H9 (cell line): ENCODE results near the gene NFATC1. TPM values are rescaled to one million over a fixed set of nuclear protein-coding genes. Genes with fewer than 3 reads are reported as not detected.

Experiments used
- DNase-seq: peaks from one replicate; pipeline ENCODE4 v3.0.0-alpha.2; 2017
- H2AFZ ChIP-seq: one replicate; pipeline ENCODE4 v1.6.1; 2013; ENCODE audit warnings: mild to moderate bottlenecking, low read length, control low read depth, moderate library complexity
- H2AK5ac ChIP-seq: 2 replicates; pipeline ENCODE4 v1.6.1; 2013; ENCODE audit warnings: low read length, control low read depth, mixed read lengths; ENCODE audit not compliant: insufficient read length
- H2BK120ac ChIP-seq: one replicate; pipeline ENCODE4 v1.6.1; 2013; ENCODE audit warnings: low read depth, mild to moderate bottlenecking, low read length, control low read depth, inconsistent platforms; ENCODE audit not compliant: poor library complexity, severe bottlenecking
- H2BK12ac ChIP-seq: 2 replicates; pipeline ENCODE4 v1.6.1; 2013; ENCODE audit warnings: low read length, control low read depth, mixed read lengths, low read depth; ENCODE audit not compliant: insufficient read length
- H2BK15ac ChIP-seq: 2 replicates; pipeline ENCODE4 v1.6.1; 2013; ENCODE audit warnings: low read depth, low read length, control low read depth
- H2BK20ac ChIP-seq: one replicate; pipeline ENCODE4 v1.6.1; 2013; ENCODE audit warnings: low read depth, mild to moderate bottlenecking, low read length, control low read depth, inconsistent platforms; ENCODE audit not compliant: poor library complexity, severe bottlenecking
- H2BK5ac ChIP-seq: 2 replicates; pipeline ENCODE4 v1.6.1; 2013; ENCODE audit warnings: low read length, control low read depth, mixed read lengths; ENCODE audit not compliant: insufficient read length
- H3K14ac ChIP-seq: 2 replicates; pipeline ENCODE4 v1.6.1; 2013; ENCODE audit warnings: low read length, control low read depth; ENCODE audit not compliant: insufficient read depth
- H3K18ac ChIP-seq: 2 replicates; pipeline ENCODE4 v1.6.1; 2013; ENCODE audit warnings: low read depth, mild to moderate bottlenecking, mixed read lengths, low read length, control low read depth; ENCODE audit not compliant: insufficient read length
- H3K23ac ChIP-seq: 2 replicates; pipeline ENCODE4 v1.6.1; 2013; ENCODE audit warnings: low read length, control low read depth, mixed read lengths, low read depth; ENCODE audit not compliant: insufficient read length
- H3K23me2 ChIP-seq: 2 replicates; pipeline ENCODE4 v1.6.1; 2013; ENCODE audit warnings: low read depth, mild to moderate bottlenecking, mixed read lengths, low read length, control low read depth; ENCODE audit not compliant: insufficient read length, poor library complexity, severe bottlenecking
- H3K27ac ChIP-seq: 2 replicates; pipeline ENCODE4 v1.5.1; 2013; ENCODE audit warnings: low read length, control low read depth, mixed read lengths, low read depth; ENCODE audit not compliant: insufficient read length
- H3K27me3 ChIP-seq: 2 replicates; pipeline ENCODE4 v1.6.1; 2013; ENCODE audit warnings: low read length, control low read depth, inconsistent platforms; ENCODE audit not compliant: insufficient read depth
- H3K4ac ChIP-seq: 2 replicates; pipeline ENCODE4 v1.6.1; 2013; ENCODE audit warnings: low read depth, mild to moderate bottlenecking, control low read depth, inconsistent platforms, low read length, moderate library complexity
- H3K4me1 ChIP-seq: 2 replicates; pipeline ENCODE4 v1.6.1; 2013; ENCODE audit warnings: low read length, control low read depth, inconsistent platforms; ENCODE audit not compliant: insufficient read depth
- H3K4me2 ChIP-seq: 2 replicates; pipeline ENCODE4 v1.6.1; 2013; ENCODE audit warnings: low read length, control low read depth, mixed read lengths; ENCODE audit not compliant: insufficient read length, insufficient read depth
- H3K56ac ChIP-seq: 2 replicates; pipeline ENCODE4 v1.6.1; 2013; ENCODE audit warnings: low read depth, mild to moderate bottlenecking, mixed read lengths, low read length, control low read depth; ENCODE audit not compliant: insufficient read length
- H3K79me1 ChIP-seq: 2 replicates; pipeline ENCODE4 v1.6.1; 2013; ENCODE audit warnings: low read depth, mild to moderate bottlenecking, moderate library complexity, low read length, control low read depth, inconsistent platforms; ENCODE audit not compliant: insufficient read depth, poor library complexity, severe bottlenecking
- H3K79me2 ChIP-seq: 2 replicates; pipeline ENCODE4 v1.6.1; 2013; ENCODE audit warnings: low read length, control low read depth, inconsistent platforms; ENCODE audit not compliant: insufficient read depth
- H3K9ac ChIP-seq: 2 replicates; pipeline ENCODE4 v1.6.1; 2013; ENCODE audit warnings: low read length, control low read depth, mixed read lengths; ENCODE audit not compliant: insufficient read length; ENCODE audit errors: extremely low read depth
- H3K9me3 ChIP-seq: one replicate; pipeline ENCODE4 v1.6.1; 2013; ENCODE audit warnings: low read depth, low read length, inconsistent platforms; ENCODE audit not compliant: control insufficient read depth
- H3T11ph ChIP-seq: one replicate; pipeline ENCODE4 v1.6.1; 2013; ENCODE audit warnings: mild to moderate bottlenecking, low read length, control low read depth, inconsistent platforms
- H4K20me1 ChIP-seq: one replicate; pipeline ENCODE4 v1.6.1; 2013; ENCODE audit not compliant: control insufficient read depth, insufficient read length, insufficient read depth
- H4K5ac ChIP-seq: 2 replicates; pipeline ENCODE4 v1.6.1; 2013; ENCODE audit warnings: low read depth, mild to moderate bottlenecking, mixed read lengths, low read length, control low read depth; ENCODE audit not compliant: insufficient read length
- H4K8ac ChIP-seq: replicated peaks from 2 replicates; pipeline ENCODE4 v1.6.1; 2013; ENCODE audit warnings: low read length, control low read depth, mixed read lengths, low read depth; ENCODE audit not compliant: insufficient read length
- H4K91ac ChIP-seq: 2 replicates; pipeline ENCODE4 v1.6.1; 2013; ENCODE audit warnings: low read depth, mild to moderate bottlenecking, moderate library complexity, mixed read lengths, low read length, control low read depth; ENCODE audit not compliant: insufficient read length
- H3K27ac Mint-ChIP-seq, 3 experiments: 2 replicates in 2 of 3; 3 replicates in 1 of 3; pipeline ENCODE4 v1.8.0; 2020 to 2021; ENCODE audit warnings: mixed read lengths in 3 of 3, mild to moderate bottlenecking in 1 of 3, moderate library complexity in 1 of 3
- H3K27me3 Mint-ChIP-seq: 2 replicates; pipeline ENCODE4 v1.8.0; 2021; ENCODE audit warnings: low read depth, mild to moderate bottlenecking, moderate library complexity, mixed read lengths
- H3K36me3 Mint-ChIP-seq, 3 experiments: 2 replicates in 2 of 3; 3 replicates in 1 of 3; pipeline ENCODE4 v1.8.0; 2020 to 2021; ENCODE audit warnings: low read depth in 3 of 3, mixed read lengths in 3 of 3; ENCODE audit not compliant: insufficient read depth in 1 of 3
- H3K4me1 Mint-ChIP-seq, 2 experiments: 2 replicates each; pipeline ENCODE4 v1.8.0; 2020; ENCODE audit warnings: mixed read lengths in 2 of 2
- H3K4me3 Mint-ChIP-seq, 2 experiments: 2 replicates in 1 of 2; 3 replicates in 1 of 2; pipeline ENCODE4 v1.8.0; 2020 to 2021; ENCODE audit warnings: mild to moderate bottlenecking in 2 of 2, mixed read lengths in 2 of 2, moderate library complexity in 1 of 2
- H3K9me3 Mint-ChIP-seq, 2 experiments: 2 replicates in 1 of 2; 3 replicates in 1 of 2; pipeline ENCODE4 v1.8.0; 2020; ENCODE audit warnings: mild to moderate bottlenecking in 2 of 2, mixed read lengths in 2 of 2, moderate library complexity in 1 of 2
- CTCF ChIP-seq: fragments of 200-600 bp; sonication (generic); conservative IDR thresholded peaks from 3 replicates; pipeline ENCODE4 v1.8.0; 2021; ENCODE audit warnings: antibody characterized with exemption, mild to moderate bottlenecking
- WGBS: extraction: QIAGEN DNeasy Blood & Tissue Kit; methylation state at CpG from one replicate; pipeline ENCODE4 v1.1.7; 2013; ENCODE audit warnings: missing lambda C conversion rate, low lambda C conversion rate, mixed read lengths; ENCODE audit not compliant: insufficient read length; ENCODE audit errors: extremely low coverage; 5-methylcytosine and 5-hydroxymethylcytosine counted together
- total RNA-seq: library from RNA; stranded (reverse); gene quantifications from 2 replicates; pipeline ENCODE4 v1.2.1, GENCODE V29; 2021

Gene NFATC1
- total RNA-seq, 1 experiment from 2014 or later: 5.5 TPM

GRCh38 chr18:79429785-79430281 is 34.1 kb downstream of the NFATC1 start:
- Histone ChIP-seq H3K23me2 (no peaks in the 10 kb centered on the region), H3K4me1 (no peaks in the 10 kb centered on the region), H2AFZ (no peak overlapping the region), H3K79me2 (no peaks in the 10 kb centered on the region), H3K9me3 (no peaks in the 10 kb centered on the region), H3K56ac (no peak overlapping the region), H4K5ac (no peak overlapping the region), H4K91ac (no peak overlapping the region), H3K23ac (no peak overlapping the region), H2AK5ac (no peak overlapping the region), H3K14ac (no peak overlapping the region), H3T11ph (no peak overlapping the region), H3K18ac (no peak overlapping the region), H2BK5ac (no peak overlapping the region), H2BK12ac (no peak overlapping the region), H3K4ac (no peak overlapping the region), H2BK20ac (no peak overlapping the region), H4K20me1 (no peaks in the 10 kb centered on the region), H2BK15ac (no peak overlapping the region), H3K9ac (no peak overlapping the region), H2BK120ac (no peak overlapping the region), H3K79me1 (no peaks in the 10 kb centered on the region), H3K4me2 (no peak overlapping the region), H3K27ac (no peak overlapping the region), H3K27me3 (no peaks in the 10 kb centered on the region), H4K8ac (no peak overlapping the region)
- Mint-ChIP-seq H3K4me1 (peaks cover 4 to 9% of the 10 kb centered on the region in 2 experiments), H3K9me3 (no peaks in the 10 kb centered on the region; a peak in 1 of 5 replicates), H3K27me3 (no peaks in the 10 kb centered on the region; the same call in 1 of the 2 replicates), H3K36me3 (peaks cover 0 to under 1% (median 0%) of the 10 kb centered on the region in 3 experiments; a peak in 1 of 7 replicates), H3K4me3 (no peak overlapping the region), H3K27ac (no peak overlapping the region; a peak in 1 of 7 replicates)
- no CpG with 5 or more reads among the region's 27 CpGs for WGBS
- no peak for DNase-seq
- TF ChIP-seq CTCF: no peak
